Endothelial cell of umbilical vein (primary cell): ENCODE results near the gene SLC2A1.

ENCODE experiments used
- EZH2 ChIP-seq: IDR thresholded peaks from 2 replicates; pipeline ENCODE4 v1.6.1; 2012; ENCODE audit warnings: borderline replicate concordance, low read depth, mild to moderate bottlenecking, moderate library complexity, low read length, inconsistent platforms; ENCODE audit not compliant: severe bottlenecking
- JUN ChIP-seq: IDR thresholded peaks from 2 replicates; pipeline ENCODE4 v1.6.1; 2011; ENCODE audit warnings: borderline replicate concordance, low read depth; ENCODE audit not compliant: insufficient read length, insufficient read depth
- MYC ChIP-seq: IDR thresholded peaks from one replicate; pipeline ENCODE4 v1.6.1; 2011; ENCODE audit warnings: mild to moderate bottlenecking, low read depth, low read length
- POLR2A ChIP-seq: IDR thresholded peaks from 2 replicates; pipeline ENCODE4 v1.6.1; 2012; ENCODE audit warnings: low read depth, mild to moderate bottlenecking, control low read depth, low read length
- TF ChIP-seq, protein P1 (sequence below), 2 donors: IDR thresholded peaks; 1 replicate in 1 of 2; 2 replicates in 1 of 2; pipeline ENCODE4 v1.5.1; 2011; ENCODE audit warnings: low read length in 2 of 2, mild to moderate bottlenecking in 2 of 2, moderate library complexity in 2 of 2, control low read depth in 1 of 2, inconsistent platforms in 1 of 2, low read depth in 1 of 2; ENCODE audit not compliant: insufficient read depth in 1 of 2; ENCODE audit errors: extremely low read depth in 1 of 2

DNA sequence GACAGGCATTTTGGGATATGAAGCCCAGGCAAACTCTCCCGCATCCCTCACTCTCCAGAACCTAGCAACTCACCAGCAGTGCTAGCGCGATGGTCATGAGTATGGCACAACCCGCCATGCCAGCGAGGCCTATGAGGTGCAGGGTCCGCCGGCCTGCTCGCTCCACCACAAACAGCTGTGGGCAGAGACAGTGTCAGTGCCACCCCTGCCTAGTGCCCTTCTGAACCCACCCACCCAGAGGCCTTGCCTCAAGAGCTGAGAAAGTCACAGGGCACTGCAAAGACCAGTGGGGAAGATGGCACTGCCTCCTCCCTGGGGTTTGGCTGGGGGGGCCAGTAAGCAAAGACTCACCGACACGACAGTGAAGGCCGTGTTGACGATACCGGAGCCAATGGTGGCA, 29.8 kb downstream of the SLC2A1 start:
- TF ChIP-seq JUN (no peak), POLR2A (no peak), EZH2 (no peak), MYC (no peak)
- TF ChIP-seq, protein P1, sequence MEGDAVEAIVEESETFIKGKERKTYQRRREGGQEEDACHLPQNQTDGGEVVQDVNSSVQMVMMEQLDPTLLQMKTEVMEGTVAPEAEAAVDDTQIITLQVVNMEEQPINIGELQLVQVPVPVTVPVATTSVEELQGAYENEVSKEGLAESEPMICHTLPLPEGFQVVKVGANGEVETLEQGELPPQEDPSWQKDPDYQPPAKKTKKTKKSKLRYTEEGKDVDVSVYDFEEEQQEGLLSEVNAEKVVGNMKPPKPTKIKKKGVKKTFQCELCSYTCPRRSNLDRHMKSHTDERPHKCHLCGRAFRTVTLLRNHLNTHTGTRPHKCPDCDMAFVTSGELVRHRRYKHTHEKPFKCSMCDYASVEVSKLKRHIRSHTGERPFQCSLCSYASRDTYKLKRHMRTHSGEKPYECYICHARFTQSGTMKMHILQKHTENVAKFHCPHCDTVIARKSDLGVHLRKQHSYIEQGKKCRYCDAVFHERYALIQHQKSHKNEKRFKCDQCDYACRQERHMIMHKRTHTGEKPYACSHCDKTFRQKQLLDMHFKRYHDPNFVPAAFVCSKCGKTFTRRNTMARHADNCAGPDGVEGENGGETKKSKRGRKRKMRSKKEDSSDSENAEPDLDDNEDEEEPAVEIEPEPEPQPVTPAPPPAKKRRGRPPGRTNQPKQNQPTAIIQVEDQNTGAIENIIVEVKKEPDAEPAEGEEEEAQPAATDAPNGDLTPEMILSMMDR (IDR thresholded peaks at IDR 0.05; ENCODE audit: extremely low read depth in 1 of 2, insufficient read depth in 1 of 2, low read depth in 1 of 2, low read length in 2 of 2), result no peak
